ENCODE results near the gene REC8. TPM values are rescaled to one million over a fixed set of nuclear protein-coding genes. Genes with fewer than 3 reads are reported as not detected.

Gene REC8
- total RNA-seq, 4 donors from 2014 or later: 6.7 to 31.4 (median 16.3) TPM

DNA sequence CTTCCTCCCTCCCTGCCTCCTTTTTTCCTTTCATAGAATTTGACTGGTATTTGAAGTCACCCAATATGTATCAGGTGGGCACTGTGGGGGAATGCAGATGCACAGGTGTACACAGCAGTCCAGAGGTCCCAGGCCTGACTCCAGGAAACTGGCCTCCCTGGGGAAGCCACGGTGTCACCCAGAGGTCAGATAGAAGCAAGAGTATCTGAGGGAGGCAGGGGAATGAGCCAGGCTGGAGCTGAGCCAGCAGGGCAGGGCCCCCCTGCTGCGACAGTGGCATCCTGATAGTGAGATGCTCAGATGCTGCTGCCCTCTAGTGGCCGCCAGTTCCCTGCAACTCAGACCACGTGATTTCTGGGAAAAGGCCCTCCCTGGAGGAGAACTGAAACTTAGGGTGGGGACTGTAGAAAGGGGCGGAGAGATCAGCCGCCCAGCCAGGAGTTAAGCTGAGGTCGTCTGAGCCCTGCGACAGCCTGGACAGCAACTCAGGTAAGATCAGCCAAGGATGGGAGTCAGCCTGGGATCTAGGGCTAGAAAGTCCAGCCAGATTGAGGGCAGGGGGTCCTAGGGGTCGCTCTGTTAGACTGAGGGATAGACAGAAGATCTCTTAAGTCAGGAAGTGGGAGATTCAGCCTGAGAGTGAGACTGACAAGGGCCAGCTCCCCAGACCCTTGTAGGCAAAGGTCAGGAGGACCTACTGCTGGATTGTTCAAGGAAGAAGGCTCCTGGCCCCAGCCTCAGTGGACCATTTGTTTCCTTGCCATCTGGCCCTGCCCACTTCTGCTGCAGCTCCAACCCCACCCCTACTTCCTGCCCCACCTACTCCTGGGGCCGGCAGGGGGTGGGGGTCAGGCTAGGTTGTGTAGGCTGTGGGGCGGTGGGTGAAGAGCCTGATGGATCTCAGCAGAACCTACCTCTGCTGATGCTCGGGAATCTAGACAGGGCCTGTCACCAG is 10.8 kb upstream of the REC8 start, which contains the start of gene IRF9:
IRF9 (plus strand) TSS at position 416 of the 955 bp plus-strand sequence. CDS start 880 bp downstream, outside the sequence.
- peak; percentile 91 for ATAC-seq (ENCODE audit: low FRiP score)
- TF ChIP-seq, protein P1, sequence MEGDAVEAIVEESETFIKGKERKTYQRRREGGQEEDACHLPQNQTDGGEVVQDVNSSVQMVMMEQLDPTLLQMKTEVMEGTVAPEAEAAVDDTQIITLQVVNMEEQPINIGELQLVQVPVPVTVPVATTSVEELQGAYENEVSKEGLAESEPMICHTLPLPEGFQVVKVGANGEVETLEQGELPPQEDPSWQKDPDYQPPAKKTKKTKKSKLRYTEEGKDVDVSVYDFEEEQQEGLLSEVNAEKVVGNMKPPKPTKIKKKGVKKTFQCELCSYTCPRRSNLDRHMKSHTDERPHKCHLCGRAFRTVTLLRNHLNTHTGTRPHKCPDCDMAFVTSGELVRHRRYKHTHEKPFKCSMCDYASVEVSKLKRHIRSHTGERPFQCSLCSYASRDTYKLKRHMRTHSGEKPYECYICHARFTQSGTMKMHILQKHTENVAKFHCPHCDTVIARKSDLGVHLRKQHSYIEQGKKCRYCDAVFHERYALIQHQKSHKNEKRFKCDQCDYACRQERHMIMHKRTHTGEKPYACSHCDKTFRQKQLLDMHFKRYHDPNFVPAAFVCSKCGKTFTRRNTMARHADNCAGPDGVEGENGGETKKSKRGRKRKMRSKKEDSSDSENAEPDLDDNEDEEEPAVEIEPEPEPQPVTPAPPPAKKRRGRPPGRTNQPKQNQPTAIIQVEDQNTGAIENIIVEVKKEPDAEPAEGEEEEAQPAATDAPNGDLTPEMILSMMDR (IDR thresholded peaks at IDR 0.05): peak in 2 of 3 donors; percentile 83 to 95
- peak; percentile 99 for DNase-seq (ENCODE audit: low spot score)

DNA sequence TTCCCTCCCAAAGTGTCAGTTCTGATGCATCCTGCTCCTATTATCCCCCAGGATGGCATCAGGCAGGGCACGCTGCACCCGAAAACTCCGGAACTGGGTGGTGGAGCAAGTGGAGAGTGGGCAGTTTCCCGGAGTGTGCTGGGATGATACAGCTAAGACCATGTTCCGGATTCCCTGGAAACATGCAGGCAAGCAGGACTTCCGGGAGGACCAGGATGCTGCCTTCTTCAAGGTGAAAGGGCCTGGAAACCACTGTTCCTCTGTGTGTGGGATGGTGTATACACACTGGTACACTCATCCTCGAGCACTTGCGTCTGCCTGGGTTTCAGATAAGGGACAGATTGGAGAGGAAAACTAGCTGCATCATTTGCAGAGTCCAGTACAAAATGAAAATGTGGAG is 9.8 kb upstream of the REC8 start:
- no peak for DNase-seq (ENCODE audit: low spot score)
- ATAC-seq (ENCODE audit: low FRiP score): peak; percentile 11
- TF ChIP-seq, protein P1 (IDR thresholded peaks at IDR 0.05): no peak

DNA sequence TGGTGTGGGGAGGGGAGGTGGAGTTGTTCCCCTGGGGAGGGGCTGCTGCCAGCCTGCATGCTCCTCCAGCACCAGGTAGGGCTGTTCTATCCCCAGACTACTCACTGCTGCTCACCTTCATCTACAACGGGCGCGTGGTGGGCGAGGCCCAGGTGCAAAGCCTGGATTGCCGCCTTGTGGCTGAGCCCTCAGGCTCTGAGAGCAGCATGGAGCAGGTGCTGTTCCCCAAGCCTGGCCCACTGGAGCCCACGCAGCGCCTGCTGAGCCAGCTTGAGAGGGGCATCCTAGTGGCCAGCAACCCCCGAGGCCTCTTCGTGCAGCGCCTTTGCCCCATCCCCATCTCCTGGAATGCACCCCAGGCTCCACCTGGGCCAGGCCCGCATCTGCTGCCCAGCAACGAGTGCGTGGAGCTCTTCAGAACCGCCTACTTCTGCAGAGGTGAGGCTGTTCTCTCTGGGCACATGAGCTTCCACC is 7.3 kb upstream of the REC8 start:
- DNase-seq (ENCODE audit: low spot score) (no peak), ATAC-seq (ENCODE audit: low FRiP score) (no peak)
- TF ChIP-seq, protein P1 (IDR thresholded peaks at IDR 0.05): no peak

DNA sequence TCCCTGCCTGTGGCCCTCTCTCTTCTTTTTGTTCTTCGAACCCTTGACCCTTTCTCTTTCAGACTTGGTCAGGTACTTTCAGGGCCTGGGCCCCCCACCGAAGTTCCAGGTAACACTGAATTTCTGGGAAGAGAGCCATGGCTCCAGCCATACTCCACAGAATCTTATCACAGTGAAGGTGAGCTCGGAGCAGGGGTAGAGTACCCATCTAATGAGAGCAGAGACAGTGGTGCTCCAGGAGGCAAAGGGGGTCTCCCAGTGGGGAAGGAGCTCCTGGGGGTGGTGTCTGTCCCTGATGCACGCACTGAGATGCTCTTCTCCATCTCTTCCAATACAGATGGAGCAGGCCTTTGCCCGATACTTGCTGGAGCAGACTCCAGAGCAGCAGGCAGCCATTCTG is 6.1 kb upstream of the REC8 start:
- no peak for ATAC-seq (ENCODE audit: low FRiP score)
- TF ChIP-seq, protein P1 (IDR thresholded peaks at IDR 0.05): no peak

DNA sequence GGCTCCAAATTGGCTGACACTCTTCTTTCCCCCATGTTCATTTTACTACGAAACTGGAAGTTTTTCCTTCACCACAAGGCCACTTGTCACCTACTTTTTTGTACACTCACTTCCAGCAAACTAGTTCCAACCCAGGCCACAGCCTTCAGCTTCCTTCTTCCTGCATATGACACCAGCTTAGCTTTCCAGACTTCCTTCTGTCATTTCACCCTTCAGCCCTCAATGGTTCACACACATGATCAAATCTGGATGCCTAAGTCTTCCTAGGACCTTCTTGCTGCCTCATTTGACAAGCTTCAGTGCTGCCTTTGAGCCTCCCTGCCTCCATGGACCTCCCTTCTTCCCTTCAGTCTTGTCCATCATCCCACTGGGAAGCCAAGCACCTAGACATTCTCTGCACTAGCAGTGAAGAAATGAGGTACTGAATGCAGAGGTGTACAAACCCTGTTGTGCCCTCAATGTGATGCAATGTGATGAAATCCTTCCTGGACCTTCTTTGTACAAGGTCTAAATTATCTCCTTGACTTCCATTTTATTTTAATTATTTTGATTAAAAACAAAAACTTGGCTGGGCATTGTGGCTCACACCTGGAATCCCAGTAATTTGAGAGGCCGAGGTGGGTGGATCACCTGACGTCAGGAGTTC is 4.3 kb upstream of the REC8 start:
- DNase-seq (ENCODE audit: low spot score) (no peak), ATAC-seq (ENCODE audit: low FRiP score) (no peak)
- TF ChIP-seq, protein P1 (IDR thresholded peaks at IDR 0.05): no peak

More for the DNA sequence above, 6.1 kb upstream of the REC8 start:
- no peak for DNase-seq (ENCODE audit: low spot score)

DNA sequence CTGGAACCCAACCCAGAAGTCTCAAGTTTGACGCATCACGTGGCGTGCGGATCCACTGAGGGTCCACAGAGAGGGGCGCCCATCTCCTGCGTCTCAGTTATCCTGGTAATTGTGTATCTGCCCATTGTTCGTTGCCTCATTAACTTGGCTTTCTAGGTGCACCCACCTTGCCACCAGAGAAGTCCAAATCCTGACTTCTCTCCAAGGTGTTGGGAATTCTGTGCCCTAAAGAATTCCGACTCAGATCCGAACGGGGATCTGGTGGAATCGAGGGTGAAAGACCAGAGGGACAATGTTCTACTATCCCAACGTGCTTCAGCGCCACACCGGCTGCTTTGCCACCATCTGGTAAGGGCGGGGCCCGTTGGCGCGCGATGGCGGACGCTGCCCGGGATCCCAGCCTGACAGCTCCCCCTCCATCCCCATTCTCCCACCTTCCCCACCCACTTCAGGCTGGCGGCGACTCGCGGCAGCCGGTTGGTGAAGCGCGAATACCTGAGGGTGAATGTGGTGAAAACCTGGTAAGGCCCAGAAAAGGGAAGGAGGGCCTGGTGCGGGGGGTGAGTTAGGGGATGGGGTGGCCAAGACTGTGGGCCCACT is 481 bp downstream of the REC8 start:
- DNase-seq (ENCODE audit: low spot score) (no peak), ATAC-seq (ENCODE audit: low FRiP score) (peak; percentile 2)

More for the DNA sequence above, 481 bp downstream of the REC8 start:
- TF ChIP-seq, protein P1 (IDR thresholded peaks at IDR 0.05): no peak

Data from omental fat pad (tissue), 4 donors.